HG02571 (cell line): ENCODE results near the gene DUS4L.
"Not testable (repeated sequence)": the region's sequence is repeated elsewhere in the genome, so short reads cannot be mapped to it uniquely, and the experiment has no call there.

Experiments used
- ATAC-seq: cut with Tn5 transposase; IDR thresholded peaks from one replicate; pipeline ENCODE4 v1.9.1; 2021; ENCODE audit warnings: mild to moderate bottlenecking, moderate library complexity; ENCODE audit not compliant: unreplicated experiment

DUS4L gene

GRCh38 chr7:107563775-107564552 lies at the start of gene DUS4L, which contains the start of gene COG5:
TSS of gene DUS4L (plus strand) at chr7:107563971. CDS start at chr7:107567071, 3,100 bp downstream.
TSS of gene COG5 (minus strand) at chr7:107563920. CDS start at chr7:107563896, 24 bp downstream.
- ATAC-seq = peak; percentile 96

- ATAC-seq = no peak
Measured at GRCh38 chr7:107526672-107527071, 37.1 kb upstream of the DUS4L start.

DNA sequence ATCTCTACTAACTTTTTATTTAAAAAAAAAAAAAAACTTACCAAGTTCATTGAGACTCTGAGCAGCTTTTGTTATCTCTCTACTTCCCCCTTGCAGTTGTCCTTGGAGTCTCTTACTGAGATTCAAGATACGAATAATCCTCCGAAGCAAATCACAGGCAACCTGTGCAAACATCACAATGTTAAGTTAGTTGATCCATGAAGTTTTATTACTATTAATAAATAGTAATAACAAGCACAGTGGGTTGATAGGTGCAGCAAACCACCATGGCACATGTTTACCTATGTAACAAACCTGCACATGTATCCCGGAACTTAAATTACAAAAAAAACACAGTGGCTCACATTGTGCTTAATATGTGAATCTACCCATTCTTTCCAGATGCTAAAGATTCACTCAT lies 36.6 kb upstream of the DUS4L start:
- ATAC-seq = no peak

DNA sequence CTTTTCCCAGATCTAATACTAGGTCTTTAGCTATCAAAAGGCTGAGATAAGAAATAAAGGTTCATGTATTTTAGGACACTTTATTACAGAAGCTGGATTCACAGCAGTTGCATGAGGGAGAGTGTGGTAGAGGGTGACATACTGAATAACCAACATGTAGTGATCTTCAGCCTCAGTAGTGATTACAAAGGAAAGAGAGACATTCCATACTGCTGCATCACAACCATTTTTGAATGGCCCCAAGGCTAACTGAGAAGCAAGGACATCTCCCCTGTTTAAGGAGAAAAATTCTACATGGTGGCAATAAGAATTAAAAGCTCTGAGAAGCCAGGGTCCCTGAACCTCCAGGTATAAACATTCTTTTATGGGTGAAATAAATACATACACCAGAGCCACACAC lies 35.3 kb upstream of the DUS4L start:
- ATAC-seq = no peak

GRCh38 chr7:107530751-107531150 lies 33.0 kb upstream of the DUS4L start:
- no peak for ATAC-seq

- no peak for ATAC-seq
Measured at GRCh38 chr7:107534139-107534538, 29.6 kb upstream of the DUS4L start.

- ATAC-seq = not testable (repeated sequence)
Measured at GRCh38 chr7:107537228-107537627, 26.5 kb upstream of the DUS4L start.

GRCh38 chr7:107538001-107538400 lies 25.8 kb upstream of the DUS4L start:
- no peak for ATAC-seq

GRCh38 chr7:107543338-107543993 lies 20.3 kb upstream of the DUS4L start:
- no peak for ATAC-seq

- ATAC-seq = no peak
Measured at GRCh38 chr7:107544848-107545591, 18.8 kb upstream of the DUS4L start.

DNA sequence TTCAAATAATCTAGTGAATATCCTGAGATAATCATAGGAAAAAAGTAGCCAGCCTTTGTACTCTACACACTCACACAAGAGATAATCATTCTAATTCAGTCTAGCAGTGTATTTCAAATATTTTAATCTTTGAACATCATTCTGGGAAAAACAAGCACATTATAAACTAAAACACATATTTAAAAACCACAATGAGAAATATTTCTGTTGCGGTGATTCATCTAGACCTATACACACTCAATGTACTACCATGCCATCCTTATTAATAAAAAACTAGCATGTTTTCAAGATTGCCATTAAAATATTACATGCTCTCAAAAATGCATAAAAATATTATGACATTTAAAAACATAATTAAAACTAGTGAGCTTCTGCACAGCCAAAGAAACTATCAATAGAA lies 11.8 kb upstream of the DUS4L start:
- no peak for ATAC-seq

- ATAC-seq = no peak
Measured at GRCh38 chr7:107555893-107556292, 7.9 kb upstream of the DUS4L start.

DNA sequence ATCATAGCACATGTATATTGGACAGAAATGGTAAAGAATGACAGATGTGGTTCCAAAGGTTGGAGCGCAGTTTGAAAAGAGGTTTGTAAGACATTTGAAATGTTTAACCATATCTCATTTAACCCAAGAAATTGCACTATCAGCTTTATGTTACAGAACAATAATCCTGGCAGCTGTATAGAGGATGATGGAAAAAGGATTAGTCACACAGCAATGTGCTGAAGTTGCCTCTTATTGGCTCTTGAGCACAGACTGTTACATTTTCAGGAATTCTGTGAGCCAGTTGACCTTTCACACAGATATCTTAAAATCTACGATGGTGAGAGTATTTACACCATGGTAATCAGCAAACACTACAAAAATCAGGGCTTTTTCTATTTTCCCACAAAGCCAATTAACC lies 3.9 kb upstream of the DUS4L start:
- ATAC-seq = no peak

GRCh38 chr7:107560898-107561516 lies 2.8 kb upstream of the DUS4L start:
- ATAC-seq = no peak

GRCh38 chr7:107563081-107563774 lies 543 bp upstream of the DUS4L start:
- ATAC-seq = peak; percentile 56

DNA sequence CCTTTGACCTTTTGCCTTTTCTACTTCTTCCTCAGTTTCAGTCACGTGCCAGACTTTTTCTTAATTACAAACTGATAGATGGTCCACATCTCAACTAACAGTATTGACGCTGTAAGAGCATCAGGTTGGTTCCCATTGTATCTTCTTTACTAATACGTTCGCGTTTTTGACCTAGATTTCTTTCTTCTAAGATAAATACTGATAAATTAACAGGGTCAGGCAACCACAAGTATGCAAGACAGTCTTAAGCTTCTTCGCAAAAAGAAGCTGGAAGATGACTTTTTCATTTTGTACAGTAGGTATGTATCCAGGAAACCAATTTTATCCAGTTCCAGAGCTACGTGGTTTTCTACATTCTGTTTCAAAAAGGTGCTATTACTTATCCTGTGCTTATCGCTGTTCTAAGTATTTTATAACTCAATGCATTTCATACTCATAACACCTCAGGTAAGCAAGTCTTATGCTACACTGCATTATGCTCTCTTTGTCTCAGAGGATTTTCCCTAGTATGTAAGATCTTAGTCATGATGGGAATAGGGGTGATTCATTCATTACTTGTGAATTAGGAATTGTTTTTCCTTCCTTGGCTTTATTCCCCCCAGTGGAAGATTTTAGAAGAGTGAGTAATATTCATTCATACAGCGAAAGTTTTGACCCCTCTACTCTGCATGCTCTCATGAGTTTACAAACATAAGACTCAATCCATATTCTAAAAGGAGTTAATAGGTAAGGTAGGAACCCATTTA lies 955 bp downstream of the DUS4L start:
- no peak for ATAC-seq

- no peak for ATAC-seq
Measured at GRCh38 chr7:107570298-107570697, 6.5 kb downstream of the DUS4L start.

DNA sequence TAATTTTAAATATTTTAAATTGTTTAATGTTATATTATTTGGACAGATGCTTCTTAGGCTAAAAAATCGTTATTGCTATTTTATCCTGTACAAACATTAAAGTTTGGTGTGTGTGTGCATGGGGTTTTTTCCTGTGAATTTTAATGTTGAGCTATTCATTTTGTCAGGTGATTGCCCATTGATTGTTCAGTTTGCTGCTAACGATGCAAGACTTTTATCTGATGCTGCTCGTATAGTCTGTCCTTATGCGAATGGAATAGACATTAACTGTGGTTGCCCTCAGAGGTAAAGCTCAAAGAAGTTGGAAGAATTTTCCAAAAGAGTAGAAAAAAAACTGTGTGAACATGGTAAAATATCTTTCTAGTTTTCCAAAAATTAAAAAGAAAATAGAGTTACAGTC lies 9.8 kb downstream of the DUS4L start:
- no peak for ATAC-seq

GRCh38 chr7:107579554-107579884 lies 15.7 kb downstream of the DUS4L start:
- no peak for ATAC-seq
